PC-9 (cell line): ENCODE results near the gene NAXD.

Source experiments
- CTCF ChIP-seq: fragments of 200-600 bp; sonication (generic); conservative IDR thresholded peaks from 2 replicates; pipeline ENCODE4 v1.6.1; 2017; ENCODE audit warnings: mixed run types, antibody characterized with exemption, mild to moderate bottlenecking, moderate library complexity
- EZH2 ChIP-seq: fragments of 200-600 bp; sonication (generic); IDR thresholded peaks from 2 replicates; pipeline ENCODE4 v1.8.0; 2017; ENCODE audit warnings: antibody characterized with exemption, low read depth

- no peak for TF ChIP-seq CTCF
- no peak for TF ChIP-seq EZH2
Observed at GRCh38 chr13:110676595-110677587, 61.5 kb downstream of the NAXD start.
